Panc1 (cell line): Measurements from ENCODE around the gene TFG. TPM values are rescaled to one million over a fixed set of nuclear protein-coding genes. Genes with fewer than 3 reads are reported as not detected.

Source experiments
- ATAC-seq: fragments of 200-7000 bp; cut with Tn5 transposase; 2 replicates; pipeline ENCODE4 v1.9.1; 2020; ENCODE audit warnings: mild to moderate bottlenecking, moderate library complexity
- BruUV-seq: library from RNA; stranded (reverse); fragments of 400-500 nt; replicated peaks from 2 replicates; lab custom pipeline; 2021; lab: Mats Ljungman, UMichigan
- CTCF ChIA-PET: fragments of 300-600 bp; sonication (Branson Sonifier 250); formaldehyde crosslinking; loops from one replicate; lab custom pipeline; 2022; ENCODE audit warnings: antibody characterized with exemption; lab: Charles Lee
- POLR2A ChIA-PET: fragments of 300-600 bp; sonication (Branson Sonifier 250); formaldehyde crosslinking; loops from one replicate; lab custom pipeline; 2022; ENCODE audit warnings: antibody characterized with exemption; lab: Charles Lee
- DNase-seq: peaks from one replicate; pipeline ENCODE4 v3.0.0-alpha.2; 2010; ENCODE audit warnings: low read depth, low spot score
- H3K27ac ChIP-seq: 2 replicates; pipeline ENCODE4 v1.5.1; 2011; ENCODE audit warnings: mild to moderate bottlenecking, low read length, inconsistent platforms
- H3K27me3 ChIP-seq: fragments of 200-500 bp; sonication (Bioruptor generic); 2 replicates; pipeline ENCODE4 v1.6.0; 2014; ENCODE audit warnings: low read length, inconsistent platforms; ENCODE audit not compliant: control insufficient read depth, insufficient read depth
- H3K36me3 ChIP-seq: fragments of 200-500 bp; sonication (Bioruptor generic); 2 replicates; pipeline ENCODE4 v1.5.1; 2014; ENCODE audit warnings: inconsistent platforms, mild to moderate bottlenecking, low read length, moderate library complexity; ENCODE audit not compliant: control insufficient read depth, insufficient read depth
- H3K4me1 ChIP-seq: 2 replicates; pipeline ENCODE4 v1.5.1; 2011; ENCODE audit warnings: inconsistent platforms, mild to moderate bottlenecking, low read length, moderate library complexity; ENCODE audit not compliant: control insufficient read depth, insufficient read depth
- H3K4me3 ChIP-seq, 2 experiments: 2 replicates each; pipeline ENCODE4 v1.5.1; 2011 to 2012; ENCODE audit warnings: low read depth in 2 of 2, low read length in 2 of 2, mild to moderate bottlenecking in 2 of 2, inconsistent platforms in 1 of 2, moderate library complexity in 1 of 2
- H3K9me3 ChIP-seq: fragments of 200-500 bp; sonication (Bioruptor generic); 2 replicates; pipeline ENCODE4 v1.5.1; 2014; ENCODE audit warnings: low read depth, mild to moderate bottlenecking, inconsistent platforms, low read length, moderate library complexity; ENCODE audit not compliant: control insufficient read depth, insufficient read depth
- CTCF ChIP-seq: fragments of 450-650 bp; IDR thresholded peaks from 2 replicates; pipeline ENCODE4 v1.5.1; 2017; ENCODE audit warnings: mild to moderate bottlenecking
- POLR2AphosphoS5 ChIP-seq: IDR thresholded peaks from 2 replicates; pipeline ENCODE4 v1.6.1; 2012; ENCODE audit warnings: mild to moderate bottlenecking, low read depth, low read length, moderate library complexity
- REST ChIP-seq, 2 experiments: IDR thresholded peaks; 2 replicates each; pipeline ENCODE4 v1.6.1; 2011 to 2012; ENCODE audit warnings: low read depth in 2 of 2, control low read depth in 1 of 2, low read length in 1 of 2, mild to moderate bottlenecking in 1 of 2, moderate library complexity in 1 of 2; ENCODE audit not compliant: insufficient read depth in 1 of 2
- SIN3A ChIP-seq: IDR thresholded peaks from 2 replicates; pipeline ENCODE4 v1.6.1; 2012; ENCODE audit warnings: low read depth, mild to moderate bottlenecking, low read length, moderate library complexity, borderline replicate concordance; ENCODE audit not compliant: insufficient read depth
- TCF7L2 ChIP-seq: IDR thresholded peaks from 2 replicates; pipeline ENCODE4 v1.6.1; 2011; ENCODE audit warnings: mild to moderate bottlenecking, low read depth, low read length, inconsistent platforms
- in situ Hi-C: cut with HindIII; loops from 2 replicates; pipeline ENCODE4 v1.10.0; 2016; ENCODE audit warnings: low sequenced_read_pairs, low pct_unique_long_range_greater_than_20kb
- intact Hi-C: fragments of 100-400 bp; cut with micrococcal nuclease; formaldehyde crosslinking; loops from one replicate; pipeline ENCODE4 v1.10.0; 2022; ENCODE audit not compliant: unreplicated experiment
- total RNA-seq: library from RNA; stranded (reverse); gene quantifications from one replicate; pipeline ENCODE4 v1.2.1, GENCODE V29; 2021; ENCODE audit not compliant: unreplicated experiment

Gene TFG
- total RNA-seq, 1 experiment from 2014 or later = 159 TPM

DNA sequence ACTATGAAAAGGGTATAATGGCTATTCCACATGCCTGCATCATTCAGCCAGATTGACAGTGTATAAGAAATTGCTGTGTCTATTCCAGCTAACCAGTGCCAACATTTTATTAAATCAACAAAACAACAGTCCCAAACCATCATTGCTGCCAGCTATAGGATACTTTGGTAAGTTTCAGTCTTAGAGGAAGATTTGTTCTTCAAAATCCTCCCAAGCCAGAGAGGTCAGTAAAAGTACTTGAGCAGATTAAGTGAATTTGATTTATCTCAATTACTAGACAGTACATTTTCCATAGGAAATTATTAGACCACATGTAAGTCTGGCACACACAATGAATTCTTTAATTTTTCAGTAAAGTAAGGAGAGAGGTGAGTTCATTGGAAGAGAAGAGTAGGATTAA lies 50.7 kb downstream of the TFG start:
- intact Hi-C loops = loop anchor here (5.0 to 10.0 kb wide), 2 partner anchors 425 to 622 kb away; no protein-coding TSS in a partner anchor
- no peak for ATAC-seq
- CTCF ChIA-PET = no interaction called here

DNA sequence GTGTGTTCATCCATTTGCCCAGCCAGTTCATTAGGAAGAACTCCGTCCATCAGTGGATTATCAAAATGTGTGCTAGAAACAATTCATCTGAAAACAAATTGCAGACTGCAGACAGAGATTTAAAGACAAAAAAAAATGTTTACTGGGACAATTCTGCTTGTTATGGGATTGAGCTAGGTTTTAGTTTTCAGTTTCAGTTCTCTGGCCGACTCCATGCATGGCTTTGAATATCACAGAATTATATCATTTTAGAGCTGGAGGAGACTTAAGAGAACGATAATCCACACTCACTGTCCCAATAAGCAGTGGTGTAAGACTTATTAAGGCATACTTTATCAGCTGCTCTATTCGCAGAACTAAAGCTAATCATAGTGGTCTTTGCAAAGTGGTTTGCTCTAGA lies 51.1 kb downstream of the TFG start:
- no peaks in the 10 kb centered on the region for H3K4me1 ChIP-seq
- H3K36me3 ChIP-seq = no peaks in the 10 kb centered on the region
- no peak for TF ChIP-seq POLR2AphosphoS5
- no peak for TF ChIP-seq TCF7L2
- no peak for TF ChIP-seq SIN3A
- TF ChIP-seq REST (IDR thresholded peaks at IDR 0.05; ENCODE audit: insufficient read depth in 1 of 2, low read depth in 2 of 2, low read length in 1 of 2) = no peak
- TF ChIP-seq CTCF = no peak
- in situ Hi-C loops = no loop called here
- ChIA-PET CTCF (no interaction called here), POLR2A (interaction anchor here (0.6 kb wide), 1 partner anchor 160 kb away, joined by 3 read pairs; no protein-coding TSS in a partner anchor)
- H3K27me3 ChIP-seq = peaks cover 3% of the 10 kb centered on the region; the same call in 1 of the 2 replicates
- BruUV-seq = no TSS peak
- H3K9me3 ChIP-seq = no peaks in the 10 kb centered on the region
- H3K4me3 ChIP-seq = no peak overlapping the region
- H3K27ac ChIP-seq = no peak overlapping the region
- intact Hi-C loops = no loop called here
- ATAC-seq = no peak
- DNase-seq = no peak

More for the DNA sequence above, 50.7 kb downstream of the TFG start:
- no TSS peak for BruUV-seq
- DNase-seq = no peak
- no peaks in the 10 kb centered on the region for H3K36me3 ChIP-seq
- POLR2A ChIA-PET = interaction anchor here (0.6 kb wide), 1 partner anchor 16 kb away, joined by 4 read pairs; no protein-coding TSS in a partner anchor
- no peaks in the 10 kb centered on the region for H3K4me1 ChIP-seq
- H3K27ac ChIP-seq = no peak overlapping the region
- no peak overlapping the region for H3K4me3 ChIP-seq
- in situ Hi-C loops = no loop called here
- peaks cover 3% of the 10 kb centered on the region; the same call in 1 of the 2 replicates for H3K27me3 ChIP-seq
- no peak for TF ChIP-seq TCF7L2
- TF ChIP-seq POLR2AphosphoS5 = no peak
- no peak for TF ChIP-seq SIN3A
- no peak for TF ChIP-seq REST (IDR thresholded peaks at IDR 0.05; ENCODE audit: insufficient read depth in 1 of 2, low read depth in 2 of 2, low read length in 1 of 2)
- no peak for TF ChIP-seq CTCF
- H3K9me3 ChIP-seq = no peaks in the 10 kb centered on the region
